HG02852 (cell line): ENCODE data around the gene CTF1.

Experiments used
- ATAC-seq: cut with Tn5 transposase; IDR thresholded peaks from one replicate; pipeline ENCODE4 v1.9.1; 2021; ENCODE audit warnings: mild to moderate bottlenecking, moderate library complexity; ENCODE audit not compliant: unreplicated experiment

Gene CTF1

GRCh38 chr16:30951193-30951592 lies 54.8 kb downstream of the CTF1 start:
- no peak for ATAC-seq

GRCh38 chr16:30951750-30952149 lies 55.3 kb downstream of the CTF1 start:
- ATAC-seq, result no peak

- no peak for ATAC-seq
Measured at GRCh38 chr16:30953111-30953510, 56.7 kb downstream of the CTF1 start.
